Right ventricle myocardium inferior (tissue), 1 donor: ENCODE results near the gene C1QTNF2. TPM values are rescaled to one million over a fixed set of nuclear protein-coding genes. Genes with fewer than 3 reads are reported as not detected.
A peak's percentile ranks its signal among the peaks of the same experiment; 100 is the strongest.

Experiments used
- ATAC-seq: fragments of 200-7000 bp; cut with Tn5 transposase; one replicate; pipeline ENCODE4 v1.9.1; 2020; ENCODE audit warnings: mild to moderate bottlenecking, moderate library complexity
- DNase-seq: peaks from one replicate; pipeline ENCODE4 v3.0.0; 2021; ENCODE audit errors: missing footprints
- intact Hi-C: fragments of 100-400 bp; cut with DNase I; formaldehyde crosslinking; loops from one replicate; pipeline ENCODE4 v1.11.0; 2022
- total RNA-seq: library from RNA; stranded (reverse); fragmentation: NEBNext Ultra II Directional; extraction: Animal tissue kit (Norgen Biotek cat#: 25700); gene quantifications from one replicate; pipeline ENCODE4 v1.2.1, GENCODE V29; 2021
- donor health status: DM: no; HTN: yes; CAD: no; lungs with severe emphysema.

C1QTNF2 gene
- total RNA-seq, 1 donor from 2014 or later, result 1.5 TPM

DNA sequence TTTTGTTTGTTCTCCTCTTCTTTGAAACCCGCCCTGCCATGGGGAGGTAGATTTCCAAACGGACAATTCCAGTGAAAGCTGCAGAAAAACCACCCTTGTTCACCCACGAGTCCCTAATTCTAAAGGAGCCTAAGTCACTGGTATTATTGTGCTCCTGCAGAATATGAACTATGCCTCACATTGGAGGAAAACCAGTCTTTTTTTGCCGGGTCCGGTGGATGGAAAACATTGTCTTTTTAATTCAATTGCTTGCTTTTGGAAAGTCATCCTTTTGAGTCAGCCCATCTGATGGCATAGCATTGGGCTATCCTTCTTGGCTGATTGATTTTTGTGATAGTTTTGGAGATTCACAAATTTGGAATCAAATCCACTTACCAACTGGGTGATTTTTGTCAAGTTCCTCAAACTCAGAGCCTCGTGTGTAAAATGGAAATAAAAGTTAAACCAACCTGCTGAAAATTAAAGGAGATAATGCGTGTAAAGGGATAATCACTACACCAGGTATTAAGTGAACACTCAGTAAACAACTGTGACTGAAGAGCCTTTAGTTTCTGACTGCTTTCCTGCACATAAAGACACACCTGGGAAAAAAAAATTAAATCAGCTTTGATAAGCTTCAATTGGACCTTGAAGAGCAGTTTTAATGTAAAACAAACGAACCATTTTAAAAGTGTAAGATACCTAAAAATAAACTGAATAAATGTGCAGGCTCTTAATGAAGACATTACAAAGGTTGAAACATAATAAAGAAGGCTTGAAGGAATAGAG lies 57.3 kb downstream of the C1QTNF2 start:
- DNase-seq (no peak), ATAC-seq (no peak)
- intact Hi-C loops, result no loop called here

DNA sequence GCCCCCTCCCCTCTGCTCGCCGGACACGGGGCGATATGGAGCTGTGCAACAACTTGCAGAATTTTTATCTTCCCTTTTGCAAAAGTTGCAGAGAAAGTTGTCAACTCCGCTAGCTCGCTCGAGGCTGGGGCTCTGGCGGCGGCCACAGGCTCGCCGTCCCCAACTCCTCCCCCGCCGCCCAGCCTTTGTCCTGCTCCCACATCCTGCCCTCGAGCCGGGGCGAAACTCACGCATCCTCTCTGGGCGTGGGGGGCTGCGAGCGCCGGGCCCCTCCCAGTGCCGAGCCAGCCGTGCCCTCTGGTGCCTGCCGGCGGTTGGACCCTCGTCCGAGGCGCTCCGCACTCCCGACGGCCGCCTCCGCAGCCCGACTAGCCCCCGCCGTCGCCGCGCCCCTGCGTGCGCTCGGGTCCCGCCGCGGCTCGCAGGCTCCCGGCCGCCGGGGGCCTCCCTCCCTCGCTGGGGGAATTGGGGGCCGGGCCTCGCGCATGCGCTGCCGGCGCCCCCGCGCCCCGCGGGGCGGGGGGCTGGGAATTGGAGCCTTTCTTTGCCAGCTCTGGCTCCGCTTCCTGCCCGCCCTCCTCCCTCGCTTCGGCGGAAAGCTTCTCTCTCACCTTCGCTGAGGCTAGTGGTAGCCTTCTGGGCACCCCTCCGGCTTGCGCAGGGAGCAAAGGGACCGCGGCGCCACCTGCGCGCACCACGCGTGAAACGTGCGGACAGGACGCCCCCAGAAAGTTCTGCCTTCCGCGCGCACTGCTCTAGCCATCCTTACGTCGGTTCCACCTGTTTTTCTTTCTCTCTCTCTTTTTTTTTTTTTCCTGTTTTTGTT lies 58.1 kb downstream of the C1QTNF2 start, which contains the start of gene CCNJL:
TSS of gene CCNJL (minus strand) at position 431 of the 826 bp plus-strand sequence. CDS start 641 bp downstream, outside the sequence.
- intact Hi-C loops, result no loop called here
- ATAC-seq (peak; percentile 80), DNase-seq (peak; percentile 80)

DNA sequence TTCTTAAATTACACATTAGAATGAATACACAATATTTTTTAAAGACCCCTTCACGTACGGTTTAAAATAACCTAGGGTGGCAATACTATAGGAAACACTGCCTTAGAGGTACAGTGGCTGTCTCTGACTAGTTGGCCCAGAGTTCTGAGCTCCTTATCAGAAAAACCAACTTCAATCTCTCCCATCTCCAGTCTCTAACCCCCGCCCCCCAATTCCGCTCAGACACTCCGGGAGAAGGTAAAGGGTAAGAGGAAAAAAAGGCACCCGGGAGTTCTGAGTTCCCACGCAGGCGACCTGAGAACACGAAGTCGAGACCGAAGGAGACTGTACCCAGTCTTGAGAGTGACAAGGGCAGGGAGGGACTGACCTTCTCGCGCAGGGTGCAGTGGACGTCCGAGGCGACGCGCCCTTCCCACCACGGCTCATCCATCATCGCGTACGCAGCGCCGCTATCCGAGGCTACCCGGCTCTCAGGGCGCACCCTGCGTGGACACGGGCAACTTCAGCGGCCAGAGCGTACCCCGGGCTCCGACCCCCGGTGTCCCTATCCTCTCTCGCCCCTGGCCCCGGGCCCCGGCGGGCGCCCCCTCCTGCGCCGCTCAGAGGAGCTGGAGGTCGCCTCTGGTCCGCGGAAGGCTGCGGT lies 58.8 kb downstream of the C1QTNF2 start:
- DNase-seq (peak; percentile 80), ATAC-seq (peak; percentile 81)
- intact Hi-C loops, result no loop called here

DNA sequence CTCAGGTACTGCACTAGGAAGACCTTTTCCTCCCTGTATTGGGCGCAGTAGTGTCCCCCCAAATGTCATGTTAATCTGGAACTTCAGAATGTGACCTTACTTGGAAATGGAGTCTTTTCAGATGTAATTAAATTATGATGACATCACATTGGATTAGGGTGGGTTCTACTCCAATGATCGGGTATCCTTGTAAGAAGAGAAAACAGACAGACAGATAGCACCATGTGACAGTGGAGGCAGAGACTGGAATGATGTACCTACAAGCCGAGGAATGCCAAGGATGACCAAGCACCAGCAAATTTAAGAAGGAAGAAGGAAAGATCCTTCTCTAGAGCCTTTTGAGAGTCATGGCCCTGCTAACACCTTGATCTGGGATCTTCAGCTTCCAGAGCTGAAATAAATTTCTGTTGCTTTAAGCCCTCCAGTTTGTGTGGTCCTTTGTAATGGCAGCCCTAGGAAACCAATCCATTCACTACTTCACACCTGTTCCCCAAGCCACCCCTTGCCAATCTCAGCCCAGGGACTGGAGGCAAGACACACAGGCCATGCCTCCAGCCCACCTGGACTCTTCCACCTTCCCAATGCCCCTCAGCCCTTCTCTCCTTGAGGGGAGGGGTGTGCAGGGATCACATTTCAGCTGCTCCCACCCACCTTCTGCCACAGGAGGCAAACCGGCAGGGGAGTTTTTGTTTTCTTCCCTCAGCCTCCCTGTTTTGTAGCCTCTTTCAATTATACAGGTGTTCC lies 59.7 kb downstream of the C1QTNF2 start:
- intact Hi-C loops, result no loop called here
- DNase-seq, result no peak
- no peak for ATAC-seq

DNA sequence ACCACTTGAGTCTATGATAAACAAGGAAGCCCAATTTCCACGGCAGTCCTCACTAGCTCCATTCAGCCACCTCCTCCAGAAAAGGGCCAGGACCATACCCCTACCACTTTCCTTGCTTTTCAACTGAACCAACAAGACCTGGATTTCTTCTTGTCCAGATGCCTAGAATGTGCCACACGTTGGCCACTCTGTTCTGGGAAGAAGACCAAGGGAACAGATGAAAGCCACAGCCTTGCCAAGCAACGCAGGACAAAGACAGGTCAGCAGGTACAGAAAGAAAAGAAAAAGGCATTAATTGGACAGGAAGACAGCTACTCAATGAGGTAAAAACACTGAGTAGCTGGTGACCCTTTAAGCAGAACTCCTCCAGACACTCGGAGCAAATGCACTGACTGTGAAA lies 60.3 kb downstream of the C1QTNF2 start:
- intact Hi-C loops, result no loop called here
- no peak for DNase-seq
- no peak for ATAC-seq

DNA sequence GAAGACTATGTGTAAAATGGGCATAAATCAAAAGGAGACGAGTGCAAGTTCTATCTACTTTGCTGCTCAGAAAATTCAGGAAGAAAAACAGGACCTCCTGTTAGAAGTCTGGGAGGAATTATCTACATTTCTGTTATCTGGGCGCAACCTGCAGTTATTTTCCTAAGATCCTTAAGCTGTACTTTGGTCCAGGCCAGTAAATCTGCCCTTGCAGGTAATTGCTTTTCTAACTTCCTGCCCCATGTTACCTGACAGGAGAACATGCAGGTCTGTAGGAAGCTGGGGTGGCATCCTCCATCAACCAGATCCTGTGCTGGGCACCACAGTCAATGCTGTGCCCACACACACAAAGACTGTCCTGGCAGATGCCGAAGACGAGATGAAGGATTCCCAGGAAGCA lies 63.7 kb downstream of the C1QTNF2 start:
- DNase-seq (no peak), ATAC-seq (no peak)
- intact Hi-C loops, result no loop called here

DNA sequence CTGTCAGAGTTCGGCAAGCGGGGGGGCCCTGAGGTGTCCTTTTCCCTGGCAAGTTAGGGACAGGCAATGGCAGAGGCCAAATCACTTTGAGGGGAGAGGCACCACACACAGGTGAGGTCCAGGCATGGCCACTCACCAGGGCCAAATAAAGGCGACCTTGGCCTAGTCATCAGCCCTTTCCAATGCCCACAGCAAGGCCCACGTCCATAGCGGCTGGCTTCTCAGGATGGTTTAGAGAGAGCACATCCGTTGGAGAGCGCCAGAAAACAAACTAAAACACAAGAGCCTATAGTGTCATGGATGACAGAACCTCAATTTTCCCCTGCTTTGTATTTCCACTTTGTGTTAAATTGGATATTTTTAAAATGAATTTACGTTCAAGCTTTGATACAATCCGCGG lies 65.1 kb downstream of the C1QTNF2 start:
- DNase-seq, result no peak
- intact Hi-C loops, result no loop called here
- no peak for ATAC-seq

DNA sequence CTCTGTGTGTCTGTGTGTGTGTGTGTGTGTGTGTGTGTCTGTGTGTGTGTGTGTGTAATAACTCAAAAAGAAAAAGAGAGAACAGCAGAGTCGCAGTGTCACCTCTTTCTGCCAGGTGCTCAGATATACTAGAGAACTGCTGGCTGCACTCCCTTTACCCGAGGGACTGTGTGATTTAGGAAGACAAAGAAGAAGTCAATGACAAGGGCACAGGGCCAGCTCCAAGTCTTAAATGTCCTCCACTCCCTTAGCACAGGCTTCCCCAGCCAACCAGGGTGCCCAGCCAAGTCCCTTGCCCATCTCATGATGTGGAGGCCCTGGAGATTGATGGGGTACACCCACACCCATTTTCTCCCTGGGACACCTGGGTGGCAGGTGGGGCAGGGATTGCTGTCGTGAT lies 66.7 kb downstream of the C1QTNF2 start:
- ATAC-seq (peak; percentile 58), DNase-seq (no peak)
- intact Hi-C loops, result no loop called here

DNA sequence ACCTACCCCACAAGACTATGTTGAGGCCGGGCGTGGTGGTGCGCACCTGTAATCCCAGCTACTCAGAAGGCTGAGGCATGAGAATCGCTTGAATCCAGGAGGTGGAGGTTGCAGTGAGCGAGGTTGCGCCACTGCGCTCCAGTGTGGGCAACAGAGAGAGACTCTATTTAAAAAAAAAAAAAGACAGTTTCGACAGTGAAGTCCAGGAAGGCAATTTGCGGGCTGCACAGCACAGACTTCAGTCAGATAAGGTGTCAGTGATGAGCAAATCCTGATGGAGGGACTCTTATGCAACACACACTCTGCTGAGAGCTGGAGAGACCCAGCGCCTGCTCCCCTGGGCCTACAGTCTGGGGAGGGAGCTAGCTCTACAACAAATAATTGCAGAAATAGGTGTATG lies 72.2 kb downstream of the C1QTNF2 start:
- DNase-seq, result no peak
- ATAC-seq, result peak; percentile 40

DNA sequence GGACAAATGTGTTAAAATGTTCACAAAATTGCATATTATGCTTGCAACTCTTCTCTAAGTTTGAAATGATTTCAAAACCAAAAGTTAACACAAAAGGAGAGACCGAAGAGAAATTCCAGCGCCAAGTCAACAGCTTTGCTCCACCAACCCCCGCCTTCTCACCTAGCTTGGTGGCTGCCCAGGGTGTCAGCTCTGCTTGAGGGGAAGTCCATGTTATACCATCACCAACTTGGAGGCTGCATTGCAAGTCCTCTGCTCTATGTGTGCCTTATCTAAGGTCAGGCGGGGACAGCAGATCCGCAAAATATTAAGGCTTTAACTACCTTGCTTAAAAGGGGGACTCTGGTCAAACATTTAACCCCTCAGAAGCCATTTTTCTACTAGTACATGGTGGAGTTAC lies 72.7 kb downstream of the C1QTNF2 start:
- ATAC-seq, result peak; percentile 45
- intact Hi-C loops, result no loop called here
- DNase-seq, result no peak

More for the DNA sequence above, 72.2 kb downstream of the C1QTNF2 start:
- intact Hi-C loops, result no loop called here

Other genes with a start within 250 kb of the C1QTNF2 start
- 3.5 TPM for gene FABP6, start 141.1 kb downstream of the C1QTNF2 start, total RNA-seq
- gene CCNJL, start 58.1 kb downstream of the C1QTNF2 start, total RNA-seq, result 10.2 TPM
- 4.2 TPM for gene FAM200C, start 29.4 kb upstream of the C1QTNF2 start, total RNA-seq
- gene SLU7, start 48.5 kb upstream of the C1QTNF2 start, total RNA-seq, result 46.9 TPM
- gene PTTG1, start 51.2 kb upstream of the C1QTNF2 start, total RNA-seq, result 1.4 TPM